GM12872 (cell line): ENCODE results near the gene BLOC1S1.

Experiments
- TF ChIP-seq, protein P1 (sequence below): IDR thresholded peaks from 3 replicates; pipeline ENCODE4 v1.5.1; 2011; ENCODE audit warnings: low read depth, mild to moderate bottlenecking, low read length, moderate library complexity; ENCODE audit not compliant: insufficient read depth

Gene BLOC1S1

DNA sequence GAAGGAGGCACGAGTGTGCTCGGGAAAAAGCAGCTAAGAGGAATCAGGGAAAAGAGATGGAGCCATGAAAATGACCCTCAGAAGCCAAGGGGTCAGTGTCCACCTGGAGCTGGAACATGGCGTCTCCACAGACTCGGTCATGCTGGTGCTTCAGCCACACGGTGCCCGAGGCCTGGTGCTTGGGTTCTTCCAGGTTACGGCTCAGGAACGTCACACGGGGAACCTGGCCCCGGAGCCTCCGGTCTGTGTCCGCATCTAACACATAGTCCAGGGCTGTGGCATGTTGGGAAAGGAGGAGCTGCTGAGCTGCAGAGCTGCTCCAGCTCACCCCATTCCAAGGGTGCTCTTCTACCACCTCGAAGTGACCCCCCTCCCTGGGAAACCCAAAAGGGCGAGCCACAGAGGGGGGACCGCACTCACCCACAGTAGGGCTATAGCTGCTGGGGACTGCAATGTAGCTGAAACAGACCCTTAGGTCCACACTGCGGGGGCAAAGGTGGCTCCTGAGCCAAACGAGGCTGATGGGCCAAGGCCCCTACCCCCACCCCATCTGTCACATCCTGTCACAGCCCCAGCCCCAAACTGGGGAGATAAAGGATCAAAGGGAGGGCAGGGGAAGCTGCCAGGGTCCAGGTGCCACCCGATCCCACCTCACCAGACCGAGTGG lies 18.9 kb upstream of the BLOC1S1 start:
- TF ChIP-seq, protein P1, sequence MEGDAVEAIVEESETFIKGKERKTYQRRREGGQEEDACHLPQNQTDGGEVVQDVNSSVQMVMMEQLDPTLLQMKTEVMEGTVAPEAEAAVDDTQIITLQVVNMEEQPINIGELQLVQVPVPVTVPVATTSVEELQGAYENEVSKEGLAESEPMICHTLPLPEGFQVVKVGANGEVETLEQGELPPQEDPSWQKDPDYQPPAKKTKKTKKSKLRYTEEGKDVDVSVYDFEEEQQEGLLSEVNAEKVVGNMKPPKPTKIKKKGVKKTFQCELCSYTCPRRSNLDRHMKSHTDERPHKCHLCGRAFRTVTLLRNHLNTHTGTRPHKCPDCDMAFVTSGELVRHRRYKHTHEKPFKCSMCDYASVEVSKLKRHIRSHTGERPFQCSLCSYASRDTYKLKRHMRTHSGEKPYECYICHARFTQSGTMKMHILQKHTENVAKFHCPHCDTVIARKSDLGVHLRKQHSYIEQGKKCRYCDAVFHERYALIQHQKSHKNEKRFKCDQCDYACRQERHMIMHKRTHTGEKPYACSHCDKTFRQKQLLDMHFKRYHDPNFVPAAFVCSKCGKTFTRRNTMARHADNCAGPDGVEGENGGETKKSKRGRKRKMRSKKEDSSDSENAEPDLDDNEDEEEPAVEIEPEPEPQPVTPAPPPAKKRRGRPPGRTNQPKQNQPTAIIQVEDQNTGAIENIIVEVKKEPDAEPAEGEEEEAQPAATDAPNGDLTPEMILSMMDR, result no peak

DNA sequence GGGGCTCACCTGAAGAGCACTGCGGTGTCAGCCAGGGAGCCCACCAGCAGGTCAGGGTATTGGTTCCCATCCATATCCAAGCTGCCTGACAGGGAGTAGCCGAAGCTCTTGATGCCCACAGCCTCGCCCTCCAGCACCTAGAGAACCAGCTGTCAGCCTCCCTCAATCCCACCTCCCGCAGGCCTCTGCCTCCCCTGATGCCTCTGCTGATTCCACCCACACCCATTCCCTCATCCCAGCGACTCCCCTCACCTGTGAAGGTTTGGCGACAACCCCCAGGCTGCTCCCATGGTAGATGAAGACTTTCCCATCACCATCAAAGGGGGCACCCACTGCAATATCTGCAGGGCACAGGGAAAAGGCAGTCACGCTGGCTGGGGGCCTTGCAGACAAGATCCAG lies 18.2 kb upstream of the BLOC1S1 start:
- TF ChIP-seq, protein P1, result no peak

DNA sequence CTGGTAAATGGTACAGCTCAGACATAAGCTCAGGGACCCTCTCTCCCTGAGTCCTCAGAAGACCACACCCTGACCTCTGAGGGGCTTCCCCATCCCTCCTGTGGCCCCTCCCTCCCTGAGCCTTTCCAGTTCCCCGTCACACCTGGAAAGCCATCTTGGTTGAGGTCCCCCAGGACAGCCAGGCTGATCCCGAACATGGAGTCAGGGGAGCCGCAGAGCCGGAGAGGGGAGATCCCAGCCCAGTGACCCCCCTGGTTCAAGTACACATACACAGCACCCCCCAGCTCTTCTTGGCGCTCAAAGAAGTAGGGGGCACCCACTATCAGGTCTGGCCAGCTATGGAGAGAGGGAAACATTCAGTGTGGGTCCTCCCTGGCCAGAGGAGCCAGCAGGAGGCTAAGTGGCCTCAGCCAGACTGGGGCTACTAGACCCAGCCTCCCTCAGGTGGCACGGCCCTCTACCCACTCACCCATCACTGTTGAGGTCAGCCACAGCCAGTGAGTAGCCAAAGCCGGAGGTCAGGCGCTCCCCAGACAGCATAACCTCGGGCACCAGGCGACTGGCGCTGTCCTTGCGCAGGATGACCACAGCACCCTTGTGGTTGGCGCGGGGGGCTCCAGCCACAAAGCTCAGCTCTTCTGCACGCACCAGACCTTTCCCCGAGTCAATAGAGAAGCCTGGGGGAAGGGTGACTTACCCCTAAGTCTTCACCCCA lies 17.4 kb upstream of the BLOC1S1 start:
- TF ChIP-seq, protein P1, result no peak

DNA sequence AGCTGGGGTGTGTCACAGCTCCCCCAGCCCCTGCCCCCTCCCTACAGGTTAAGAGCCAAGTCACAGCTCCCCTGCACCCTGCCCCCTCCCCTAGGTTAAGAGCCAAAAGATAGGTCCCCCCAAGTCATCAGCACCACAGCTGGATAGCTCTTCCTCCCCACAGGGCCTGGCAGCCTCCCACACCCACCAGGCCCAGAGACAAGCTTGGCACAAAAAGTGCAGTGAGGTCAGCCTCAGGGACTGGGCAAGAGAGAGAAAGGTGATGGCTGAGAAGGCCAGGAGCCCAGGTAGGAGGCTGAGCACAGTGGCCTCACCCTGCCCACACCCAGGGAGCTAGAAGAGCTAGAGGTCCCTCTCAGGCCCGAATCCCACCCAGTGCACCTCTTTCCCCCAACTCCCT lies 16.9 kb upstream of the BLOC1S1 start:
- TF ChIP-seq, protein P1, result no peak

DNA sequence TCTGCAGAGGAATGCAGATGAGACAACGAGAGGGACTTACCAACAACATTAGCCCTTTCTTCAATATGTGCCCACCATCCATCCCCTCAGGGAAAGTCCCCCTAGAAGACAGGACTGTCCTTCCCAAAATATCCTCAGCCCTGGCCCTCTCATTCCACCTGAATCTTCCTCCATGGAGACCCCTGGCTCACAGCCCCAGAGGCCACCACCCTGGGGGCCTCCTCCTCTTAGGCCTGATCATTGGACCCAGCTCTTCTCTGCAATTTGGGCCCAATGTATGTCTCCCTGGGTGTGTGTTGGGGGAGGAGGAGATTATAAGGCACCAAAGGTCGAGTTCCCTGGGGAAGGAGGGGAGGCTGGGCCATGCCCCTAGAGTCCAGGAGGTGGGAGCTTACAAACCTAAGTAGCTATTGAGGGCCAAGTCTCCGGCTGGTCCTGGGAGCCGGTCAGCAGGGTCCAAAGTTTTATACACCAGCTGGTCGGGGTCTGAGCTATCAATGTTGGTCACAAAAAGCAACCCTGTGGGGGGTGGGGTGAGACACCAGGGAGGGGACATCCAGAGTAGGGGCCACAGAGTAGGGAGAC lies 16.3 kb upstream of the BLOC1S1 start:
- TF ChIP-seq, protein P1, result no peak

DNA sequence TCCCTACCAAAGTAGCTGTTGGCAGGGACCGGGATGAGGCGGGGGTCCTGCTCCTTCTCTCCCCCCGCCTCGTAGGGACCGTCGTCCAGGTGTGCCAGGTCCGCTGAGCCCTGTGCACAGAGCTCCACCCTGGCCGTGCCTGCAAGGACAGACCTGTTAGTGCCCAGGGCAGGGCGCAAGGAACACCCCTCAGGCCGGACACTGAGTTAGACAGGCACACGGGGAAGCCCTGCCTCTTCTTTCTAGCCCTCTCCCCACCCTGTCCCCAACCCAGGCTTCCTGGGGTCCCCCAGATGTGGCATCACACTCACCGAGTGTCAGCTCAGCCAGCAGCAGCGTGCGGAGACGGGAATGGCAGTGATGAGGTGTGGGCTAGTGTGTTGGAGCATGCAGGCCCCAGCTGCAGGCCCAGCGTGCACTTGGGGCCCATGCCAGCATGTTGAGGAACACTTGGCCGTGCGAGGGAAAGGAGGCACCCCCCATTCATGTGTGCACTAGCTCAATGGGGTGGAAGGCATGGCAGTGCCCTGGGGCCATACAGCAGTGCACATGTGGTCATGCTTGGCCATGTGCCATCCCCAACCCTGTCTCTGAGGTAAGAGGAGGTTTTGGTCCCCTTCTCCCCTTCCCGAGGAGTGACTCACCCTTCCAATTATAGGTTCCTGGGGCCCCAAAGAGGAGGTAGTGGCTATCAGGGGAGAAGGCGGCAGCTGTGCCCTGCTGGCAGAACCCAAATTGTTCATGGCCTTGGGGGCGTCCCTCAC lies 15.4 kb upstream of the BLOC1S1 start:
- TF ChIP-seq, protein P1, result no peak

DNA sequence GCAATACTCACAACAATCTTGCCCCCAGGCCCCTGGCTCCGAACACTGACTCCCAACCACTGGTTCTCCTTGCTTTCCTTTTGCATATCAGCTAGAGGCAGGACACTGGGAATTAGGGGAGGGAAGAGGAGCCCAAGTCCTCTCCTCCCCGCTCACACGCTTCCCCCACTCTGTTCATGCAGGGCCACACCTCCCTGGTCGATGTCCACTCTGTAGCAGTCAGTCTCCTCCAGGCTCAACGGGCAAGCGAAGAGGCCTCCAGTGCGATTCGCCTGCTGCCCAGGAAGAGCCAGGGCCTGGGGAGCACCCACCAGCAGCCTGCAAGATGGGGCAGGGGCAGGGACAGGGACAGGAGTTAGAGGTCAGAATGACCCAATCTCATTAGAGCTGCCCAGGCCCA lies 13.0 kb upstream of the BLOC1S1 start:
- TF ChIP-seq, protein P1, result no peak
